CD4-positive, alpha-beta T cell (primary cell): ENCODE measurements around the gene RIC8B. TPM values are rescaled to one million over a fixed set of nuclear protein-coding genes. Genes with fewer than 3 reads are reported as not detected.

ENCODE experiments used
- ATAC-seq: fragments of 200-7000 bp; cut with Tn5 transposase; one replicate; pipeline ENCODE4 v1.10.0; 2022; ENCODE audit warnings: mild to moderate bottlenecking; ENCODE audit not compliant: poor library complexity
- CTCF ChIA-PET: fragments of 350-600 bp; sonication (Branson Sonifier 250); formaldehyde crosslinking; loops from one replicate; lab custom pipeline; 2021; ENCODE audit warnings: antibody characterized with exemption, inconsistent platforms; lab: Charles Lee
- POLR2A ChIA-PET: fragments of 350-600 bp; sonication (Branson Sonifier 250); formaldehyde crosslinking; loops from one replicate; lab custom pipeline; 2021; ENCODE audit warnings: antibody characterized with exemption, inconsistent platforms; lab: Charles Lee
- DNase-seq, 14 experiments: peaks; one replicate each; pipeline ENCODE4 v3.0.0-alpha.2; 2013 to 2020; ENCODE audit warnings: mixed read lengths in 2 of 14
- H3K27ac ChIP-seq, 2 donors: one replicate each; pipeline versions ENCODE4 v1.5.1 to v1.7.0; 2013; ENCODE audit warnings: low read length in 2 of 2, low read depth in 1 of 2, mild to moderate bottlenecking in 1 of 2
- H3K27me3 ChIP-seq, 2 experiments: 1 replicate in 1 of 2; 2 replicates in 1 of 2; pipeline versions ENCODE4 v1.6.1 to v1.7.0; 2013; ENCODE audit warnings: low read length in 2 of 2, control low read depth in 1 of 2, mild to moderate bottlenecking in 1 of 2, moderate library complexity in 1 of 2; ENCODE audit not compliant: insufficient read depth in 2 of 2, control insufficient read depth in 1 of 2
- H3K36me3 ChIP-seq: one replicate; pipeline ENCODE4 v1.6.1; 2013; ENCODE audit warnings: low read length, control low read depth; ENCODE audit not compliant: insufficient read depth
- H3K4me1 ChIP-seq: one replicate; pipeline ENCODE4 v1.6.1; 2013; ENCODE audit warnings: low read length, control low read depth; ENCODE audit not compliant: insufficient read depth
- H3K4me3 ChIP-seq: one replicate; pipeline ENCODE4 v1.5.1; 2013; ENCODE audit warnings: mild to moderate bottlenecking, low read length, moderate library complexity
- H3K9me3 ChIP-seq, 2 experiments: 1 replicate in 1 of 2; 2 replicates in 1 of 2; pipeline versions ENCODE4 v1.6.1 to v1.7.0; 2013; ENCODE audit warnings: low read length in 2 of 2, mild to moderate bottlenecking in 2 of 2, control low read depth in 1 of 2, moderate library complexity in 1 of 2; ENCODE audit not compliant: control insufficient read depth in 1 of 2, insufficient read depth in 1 of 2
- H3K27ac Mint-ChIP-seq: one replicate; pipeline ENCODE4 v1.8.0; 2020; ENCODE audit warnings: mixed read lengths
- H3K27me3 Mint-ChIP-seq: one replicate; pipeline ENCODE4 v1.8.0; 2021; ENCODE audit warnings: mixed read lengths
- H3K36me3 Mint-ChIP-seq: one replicate; pipeline ENCODE4 v1.8.0; 2021; ENCODE audit warnings: low read depth, mixed read lengths
- H3K4me1 Mint-ChIP-seq: one replicate; pipeline ENCODE4 v1.8.0; 2021; ENCODE audit warnings: low read depth, mixed read lengths
- H3K4me3 Mint-ChIP-seq: one replicate; pipeline ENCODE4 v1.8.0; 2020; ENCODE audit warnings: mild to moderate bottlenecking, mixed read lengths
- H3K9me3 Mint-ChIP-seq: one replicate; pipeline ENCODE4 v1.8.0; 2020; ENCODE audit warnings: mixed read lengths
- CTCF ChIP-seq: fragments of 200-600 bp; IDR thresholded peaks from one replicate; pipeline ENCODE4 v1.8.0; 2022; ENCODE audit warnings: antibody characterized with exemption, mild to moderate bottlenecking
- intact Hi-C, 2 experiments: fragments of 100-400 bp; cut with DNase I in 1 of 2; cut with micrococcal nuclease in 1 of 2; formaldehyde crosslinking; loops; one replicate each; pipeline versions ENCODE4 v1.15.1 to v1.9.0; 2023 to 2025; cut with DNase I, micrococcal nuclease
- total RNA-seq, 174 experiments: library from RNA in 2 of 174; stranded (reverse) in 2 of 174; gene quantifications; one replicate each; pipeline ENCODE4 v1.2.3 and lab custom pipeline; 2021 to 2026

Gene RIC8B
- total RNA-seq, 2 experiments from 2014 or later, result 5.5 to 9.0 TPM

DNA sequence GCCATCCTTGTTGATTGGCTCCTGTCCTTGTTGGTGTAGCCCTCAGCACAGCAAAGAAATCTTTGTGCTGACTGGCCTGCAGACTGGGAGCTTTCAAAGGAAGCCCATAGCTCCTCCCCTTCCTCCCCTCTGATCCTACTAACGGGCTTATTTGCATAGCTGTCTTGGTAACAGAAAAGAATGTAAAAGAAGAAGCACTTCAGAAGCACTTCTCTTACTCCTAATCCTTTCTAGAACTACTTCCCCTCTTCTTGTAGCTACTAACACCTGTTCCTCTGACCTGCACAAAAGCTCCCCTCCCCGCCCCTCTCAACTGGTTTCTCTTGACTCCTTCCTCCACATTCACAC, 14.3 kb upstream of the RIC8B start:
- ChIA-PET CTCF (no interaction called here), POLR2A (interaction anchor here (1.0 to 1.5 kb wide), 2 partner anchors 12 to 16 kb away, joined by 4 to 14 read pairs; no protein-coding TSS in a partner anchor)
- Mint-ChIP-seq H3K4me3 (peak overlapping the region; percentile 73), H3K27me3 (no peaks in the 10 kb centered on the region), H3K9me3 (no peaks in the 10 kb centered on the region), H3K27ac (peak overlapping the region; percentile 83), H3K36me3 (no peaks in the 10 kb centered on the region), H3K4me1 (peaks cover 33% of the 10 kb centered on the region)
- Histone ChIP-seq H3K4me3 (peak overlapping the region; percentile 26), H3K9me3 (no peaks in the 10 kb centered on the region), H3K27me3 (no peaks in the 10 kb centered on the region), H3K27ac (peak overlapping the region; percentile 32 to 64), H3K4me1 (peaks cover 17% of the 10 kb centered on the region), H3K36me3 (no peaks in the 10 kb centered on the region)
- no peak for TF ChIP-seq CTCF
- ATAC-seq (peak; percentile 92), DNase-seq (peak in 6 of 14 experiments; percentile 17 to 74 (median 64))
- intact Hi-C loops, result loop anchor here in 1 of 2 experiments (1.0 kb wide), 1 partner anchor 14 kb away; the partner anchor contains the start of gene RIC8B

DNA sequence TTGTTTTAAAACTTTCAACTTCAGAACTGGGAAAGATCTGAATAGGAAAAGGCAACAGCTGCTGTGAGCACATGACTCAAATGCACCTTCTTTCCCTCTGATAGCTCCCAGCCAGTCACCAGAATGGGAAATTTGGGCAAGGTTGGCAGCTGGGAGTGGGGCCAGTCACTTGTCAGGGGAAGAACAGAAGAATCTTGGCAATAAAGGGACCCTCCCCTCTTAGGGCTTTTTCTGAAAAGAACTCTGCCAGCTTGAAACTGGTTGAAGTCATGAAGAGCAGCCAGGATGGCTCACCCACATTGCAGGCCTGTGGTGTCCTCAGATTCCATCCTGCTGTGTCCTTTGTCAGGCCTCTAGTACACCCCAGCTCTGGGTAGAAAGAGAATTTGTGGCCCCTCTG, 10.3 kb upstream of the RIC8B start:
- DNase-seq, result no peak
- H3K9me3 ChIP-seq, result no peaks in the 10 kb centered on the region
- H3K27me3 ChIP-seq, result no peaks in the 10 kb centered on the region
- H3K27ac Mint-ChIP-seq, result no peak overlapping the region
- ATAC-seq, result no peak
- no peak for TF ChIP-seq CTCF
- no peaks in the 10 kb centered on the region for H3K36me3 ChIP-seq
- no peak overlapping the region for H3K27ac ChIP-seq
- no peak overlapping the region for H3K4me3 Mint-ChIP-seq
- no peaks in the 10 kb centered on the region for H3K9me3 Mint-ChIP-seq
- peaks cover 18% of the 10 kb centered on the region for H3K4me1 ChIP-seq
- H3K4me3 ChIP-seq, result no peak overlapping the region
- peaks cover 48% of the 10 kb centered on the region for H3K4me1 Mint-ChIP-seq
- POLR2A ChIA-PET, result interaction anchor here (2.2 kb wide), 1 partner anchor 12 kb away, joined by 5 read pairs; no protein-coding TSS in a partner anchor
- intact Hi-C loops, result no loop called here
- H3K36me3 Mint-ChIP-seq, result no peaks in the 10 kb centered on the region
- CTCF ChIA-PET, result no interaction called here
- no peaks in the 10 kb centered on the region for H3K27me3 Mint-ChIP-seq

GRCh38 chr12:106764738-106765137, 9.7 kb upstream of the RIC8B start:
- Mint-ChIP-seq H3K9me3 (no peaks in the 10 kb centered on the region), H3K4me3 (no peak overlapping the region), H3K27me3 (no peaks in the 10 kb centered on the region), H3K4me1 (peaks cover 44% of the 10 kb centered on the region), H3K27ac (no peak overlapping the region), H3K36me3 (no peaks in the 10 kb centered on the region)
- CTCF ChIA-PET, result no interaction called here
- intact Hi-C loops, result no loop called here
- H3K27me3 ChIP-seq, result no peaks in the 10 kb centered on the region
- POLR2A ChIA-PET, result interaction anchor here (2.2 kb wide), 1 partner anchor 11 kb away, joined by 5 read pairs; no protein-coding TSS in a partner anchor
- no peak overlapping the region for H3K4me3 ChIP-seq
- no peaks in the 10 kb centered on the region for H3K36me3 ChIP-seq
- no peaks in the 10 kb centered on the region for H3K9me3 ChIP-seq
- no peak for DNase-seq
- ATAC-seq, result no peak
- no peak for TF ChIP-seq CTCF
- peaks cover 13% of the 10 kb centered on the region for H3K4me1 ChIP-seq
- H3K27ac ChIP-seq, result no peak overlapping the region
